Measurements from ENCODE around the gene HECA.
"Not testable (repeated sequence)": the region's sequence is repeated elsewhere in the genome, so short reads cannot be mapped to it uniquely, and the experiment has no call there.

Gene HECA

GRCh38 chr6:139135578-139136545 is 982 bp downstream of the HECA start:
- peak in 10 of 14 donors; percentile 7 to 63 (median 39) for DNase-seq

GRCh38 chr6:139137706-139138105 is 2.8 kb downstream of the HECA start:
- no peak for DNase-seq

- DNase-seq, result not testable (repeated sequence)
Observed at GRCh38 chr6:139140854-139141253, 6.0 kb downstream of the HECA start.

GRCh38 chr6:139142262-139142661 is 7.4 kb downstream of the HECA start:
- DNase-seq, result no peak

- no peak for DNase-seq
Observed at GRCh38 chr6:139143111-139143510, 8.2 kb downstream of the HECA start.

GRCh38 chr6:139144490-139145085 is 9.7 kb downstream of the HECA start:
- no peak for DNase-seq

GRCh38 chr6:139145661-139146060 is 10.8 kb downstream of the HECA start:
- DNase-seq, result no peak

GRCh38 chr6:139146317-139146726 is 11.4 kb downstream of the HECA start:
- no peak for DNase-seq

- DNase-seq, result no peak
Observed at GRCh38 chr6:139147628-139148027, 12.7 kb downstream of the HECA start.

- no peak for DNase-seq
Observed at GRCh38 chr6:139148557-139149235, 13.8 kb downstream of the HECA start.

GRCh38 chr6:139149383-139149782 is 14.5 kb downstream of the HECA start:
- peak in 3 of 14 donors; percentile 16 to 30 (median 23) for DNase-seq

GRCh38 chr6:139150920-139151319 is 16.0 kb downstream of the HECA start:
- DNase-seq, result no peak

GRCh38 chr6:139151425-139152087 is 16.7 kb downstream of the HECA start:
- no peak for DNase-seq

- no peak for DNase-seq
Observed at GRCh38 chr6:139152088-139152891, 17.4 kb downstream of the HECA start.

- DNase-seq, result no peak
Observed at GRCh38 chr6:139152892-139153271, 18.0 kb downstream of the HECA start.

GRCh38 chr6:139153855-139154254 is 19.0 kb downstream of the HECA start:
- DNase-seq, result no peak

GRCh38 chr6:139154881-139155547 is 20.1 kb downstream of the HECA start:
- no peak for DNase-seq

GRCh38 chr6:139156102-139156501 is 21.2 kb downstream of the HECA start:
- no peak for DNase-seq

GRCh38 chr6:139156551-139156950 is 21.7 kb downstream of the HECA start:
- no peak for DNase-seq

GRCh38 chr6:139157086-139157485 is 22.2 kb downstream of the HECA start:
- not testable (repeated sequence) for DNase-seq

- DNase-seq, result no peak
Observed at GRCh38 chr6:139159016-139159415, 24.1 kb downstream of the HECA start.

Data from C1 segment of cervical spinal cord (tissue), 14 donors.